Measurements from ENCODE around the gene RHCE.
"Not testable (repeated sequence)": the region's sequence is repeated elsewhere in the genome, so short reads cannot be mapped to it uniquely, and the experiment has no call there.

The RHCE gene

GRCh38 chr1:25341746-25342145, 78.9 kb downstream of the RHCE start:
- DNase-seq (ENCODE audit: low read depth) = no peak

- DNase-seq (ENCODE audit: low read depth) = no peak
These were observed 81.6 kb downstream of the RHCE start for GRCh38 chr1:25338986-25339385.

GRCh38 chr1:25338188-25338981, 82.2 kb downstream of the RHCE start, which contains the start of gene TMEM50A:
TSS of gene TMEM50A (plus strand) at chr1:25338334. CDS start at chr1:25340487, 2,153 bp downstream.
- DNase-seq (ENCODE audit: low read depth) = peak; percentile 76

- DNase-seq (ENCODE audit: low read depth) = not testable (repeated sequence)
These were observed 83.0 kb downstream of the RHCE start for GRCh38 chr1:25337483-25338187.

GRCh38 chr1:25336922-25337354, 83.7 kb downstream of the RHCE start:
- DNase-seq (ENCODE audit: low read depth) = not testable (repeated sequence)

- DNase-seq (ENCODE audit: low read depth) = not testable (repeated sequence)
These were observed 90.7 kb downstream of the RHCE start for GRCh38 chr1:25329950-25330349.

- not testable (repeated sequence) for DNase-seq (ENCODE audit: low read depth)
These were observed 91.3 kb downstream of the RHCE start for GRCh38 chr1:25329336-25329735.

- DNase-seq (ENCODE audit: low read depth) = not testable (repeated sequence)
These were observed 91.8 kb downstream of the RHCE start for GRCh38 chr1:25328791-25329185.

GRCh38 chr1:25327864-25328790, 92.5 kb downstream of the RHCE start:
- DNase-seq (ENCODE audit: low read depth) = not testable (repeated sequence)

GRCh38 chr1:25324407-25324806, 96.2 kb downstream of the RHCE start:
- DNase-seq (ENCODE audit: low read depth) = not testable (repeated sequence)

- not testable (repeated sequence) for DNase-seq (ENCODE audit: low read depth)
These were observed 98.5 kb downstream of the RHCE start for GRCh38 chr1:25322127-25322526.

GRCh38 chr1:25320314-25320938, 100.2 kb downstream of the RHCE start:
- not testable (repeated sequence) for DNase-seq (ENCODE audit: low read depth)

- not testable (repeated sequence) for DNase-seq (ENCODE audit: low read depth)
These were observed 107.7 kb downstream of the RHCE start for GRCh38 chr1:25312806-25313470.

Data from stimulated activated CD8-positive, alpha-beta memory T cell treated with anti-CD3 and anti-CD28 coated beads, Interleukin-15, amount 100 ng/mL, for 24 hours (primary cell).